ENCODE measurements around the gene PCBP3. TPM values are rescaled to one million over a fixed set of nuclear protein-coding genes. Genes with fewer than 3 reads are reported as not detected.
"Not testable (repeated sequence)": the region's sequence is repeated elsewhere in the genome, so short reads cannot be mapped to it uniquely, and the experiment has no call there.

The PCBP3 gene
- total and polyA plus RNA-seq, 2 experiments from 2014 or later: 3.4 to 4.3 TPM

DNA sequence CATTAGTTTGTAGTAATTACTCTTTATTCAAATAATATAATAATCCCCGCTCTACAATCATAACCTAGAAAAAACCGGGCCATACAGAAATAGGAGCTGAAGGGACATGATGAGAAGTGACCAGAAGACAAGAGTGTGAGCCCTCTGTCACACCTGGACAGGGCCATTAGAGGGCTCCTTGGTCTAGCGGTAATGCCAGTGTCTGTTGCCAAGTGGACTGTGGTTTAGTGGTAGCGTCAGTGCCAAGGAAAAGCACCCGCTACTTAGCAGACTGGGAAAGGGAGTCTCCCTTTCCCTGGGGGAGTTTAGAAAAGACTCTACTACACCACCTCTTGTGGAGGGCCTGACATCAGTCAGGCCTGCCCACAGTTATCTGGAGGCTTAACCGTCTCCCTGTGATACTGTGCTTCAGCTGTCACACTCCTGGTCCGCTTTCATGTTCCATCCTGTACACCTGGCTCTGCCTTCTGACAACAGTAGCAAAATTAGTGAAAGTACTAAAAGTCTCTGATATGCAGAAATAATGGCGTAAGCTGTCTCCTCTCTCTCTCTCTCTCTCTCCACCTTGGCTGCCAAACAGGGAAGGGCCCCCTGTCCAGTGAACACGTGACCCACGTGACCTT, 19.2 kb downstream of the PCBP3 start:
- H3K36me3 ChIP-seq; DNase-seq (ENCODE audit: low read depth in 1 of 2, low spot score in 1 of 2); H3K4me1 ChIP-seq (ENCODE audit: low read depth); H3K4me3 ChIP-seq; H3K27me3 ChIP-seq; H3K9me3 ChIP-seq (ENCODE audit: low read depth); H3K27ac ChIP-seq: not testable (repeated sequence)

DNA sequence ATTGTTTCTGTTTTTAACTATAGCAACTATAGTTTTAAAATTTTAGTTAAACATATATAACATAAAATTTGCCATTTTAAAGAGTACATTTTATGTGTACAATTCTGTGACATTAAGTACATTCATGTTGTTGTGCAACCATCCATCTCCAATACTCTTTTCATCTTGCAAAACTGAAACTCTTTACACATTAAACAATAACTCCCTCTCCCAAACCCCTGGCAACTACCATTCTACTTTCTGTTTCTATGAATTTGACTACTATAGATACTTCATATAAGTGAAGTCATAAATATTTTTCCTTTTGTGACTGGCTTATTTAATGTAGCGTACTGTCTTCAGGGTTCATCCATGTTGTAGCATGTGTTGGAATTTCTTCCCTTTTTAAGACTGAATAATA, 25.9 kb downstream of the PCBP3 start:
- DNase-seq (ENCODE audit: low read depth in 1 of 2, low spot score in 1 of 2): no peak
- Histone ChIP-seq H3K27me3 (no peaks in the 10 kb centered on the region), H3K9me3 (ENCODE audit: low read depth) (no peaks in the 10 kb centered on the region), H3K4me1 (ENCODE audit: low read depth) (no peaks in the 10 kb centered on the region), H3K4me3 (no peak overlapping the region), H3K27ac (no peak overlapping the region), H3K36me3 (no peaks in the 10 kb centered on the region)
- TF ChIP-seq, protein P1, sequence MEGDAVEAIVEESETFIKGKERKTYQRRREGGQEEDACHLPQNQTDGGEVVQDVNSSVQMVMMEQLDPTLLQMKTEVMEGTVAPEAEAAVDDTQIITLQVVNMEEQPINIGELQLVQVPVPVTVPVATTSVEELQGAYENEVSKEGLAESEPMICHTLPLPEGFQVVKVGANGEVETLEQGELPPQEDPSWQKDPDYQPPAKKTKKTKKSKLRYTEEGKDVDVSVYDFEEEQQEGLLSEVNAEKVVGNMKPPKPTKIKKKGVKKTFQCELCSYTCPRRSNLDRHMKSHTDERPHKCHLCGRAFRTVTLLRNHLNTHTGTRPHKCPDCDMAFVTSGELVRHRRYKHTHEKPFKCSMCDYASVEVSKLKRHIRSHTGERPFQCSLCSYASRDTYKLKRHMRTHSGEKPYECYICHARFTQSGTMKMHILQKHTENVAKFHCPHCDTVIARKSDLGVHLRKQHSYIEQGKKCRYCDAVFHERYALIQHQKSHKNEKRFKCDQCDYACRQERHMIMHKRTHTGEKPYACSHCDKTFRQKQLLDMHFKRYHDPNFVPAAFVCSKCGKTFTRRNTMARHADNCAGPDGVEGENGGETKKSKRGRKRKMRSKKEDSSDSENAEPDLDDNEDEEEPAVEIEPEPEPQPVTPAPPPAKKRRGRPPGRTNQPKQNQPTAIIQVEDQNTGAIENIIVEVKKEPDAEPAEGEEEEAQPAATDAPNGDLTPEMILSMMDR (IDR thresholded peaks at IDR 0.05; ENCODE audit: low read depth, low read length): no peak

DNA sequence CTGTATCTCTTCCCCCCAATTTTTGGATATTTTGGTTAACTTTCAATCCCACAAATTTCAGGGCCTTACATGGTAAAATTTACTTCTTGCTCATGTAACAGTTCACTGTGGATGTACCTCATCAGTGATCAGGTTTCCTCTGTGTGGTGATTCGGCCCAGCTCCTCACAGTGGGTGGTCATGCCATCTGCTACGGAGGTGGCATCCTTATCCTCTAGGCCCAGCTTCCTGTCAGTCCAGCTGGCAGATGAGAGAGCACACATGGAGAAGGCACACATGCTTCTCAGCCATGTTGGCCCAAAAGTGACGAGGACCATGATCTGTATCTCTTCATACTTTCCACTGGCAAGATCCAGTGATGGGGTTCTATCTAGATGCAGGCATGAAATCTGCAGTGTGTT, 27.2 kb downstream of the PCBP3 start:
- no peaks in the 10 kb centered on the region for H3K36me3 ChIP-seq
- H3K4me3 ChIP-seq: no peak overlapping the region
- H3K4me1 ChIP-seq (ENCODE audit: low read depth): no peaks in the 10 kb centered on the region
- no peak overlapping the region for H3K27ac ChIP-seq
- H3K27me3 ChIP-seq: no peaks in the 10 kb centered on the region
- DNase-seq (ENCODE audit: low read depth in 1 of 2, low spot score in 1 of 2): no peak
- TF ChIP-seq, protein P1 (IDR thresholded peaks at IDR 0.05; ENCODE audit: low read depth, low read length): no peak
- H3K9me3 ChIP-seq (ENCODE audit: low read depth): no peaks in the 10 kb centered on the region

DNA sequence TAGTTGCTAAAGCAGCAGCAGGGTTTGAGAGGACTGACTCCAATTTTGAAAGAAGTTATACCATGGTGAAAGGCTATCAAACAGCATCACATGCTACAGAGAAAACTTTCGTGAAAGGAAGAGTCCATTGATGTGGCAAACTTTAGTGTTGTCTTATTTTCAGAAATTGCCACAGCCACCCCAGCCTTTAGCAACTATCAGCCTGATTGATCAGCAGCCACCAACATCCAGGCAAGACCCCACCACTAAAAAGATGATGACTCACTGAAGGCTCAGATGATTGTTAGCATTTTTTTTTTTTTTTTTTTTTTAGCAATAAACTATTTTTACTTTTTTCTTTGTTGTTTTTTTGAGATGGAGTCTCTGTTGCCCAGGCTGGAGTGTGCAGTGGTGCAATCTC, 35.3 kb downstream of the PCBP3 start:
- H3K27ac ChIP-seq; H3K4me3 ChIP-seq; H3K9me3 ChIP-seq (ENCODE audit: low read depth); H3K27me3 ChIP-seq; H3K36me3 ChIP-seq; DNase-seq (ENCODE audit: low read depth in 1 of 2, low spot score in 1 of 2); H3K4me1 ChIP-seq (ENCODE audit: low read depth): not testable (repeated sequence)

DNA sequence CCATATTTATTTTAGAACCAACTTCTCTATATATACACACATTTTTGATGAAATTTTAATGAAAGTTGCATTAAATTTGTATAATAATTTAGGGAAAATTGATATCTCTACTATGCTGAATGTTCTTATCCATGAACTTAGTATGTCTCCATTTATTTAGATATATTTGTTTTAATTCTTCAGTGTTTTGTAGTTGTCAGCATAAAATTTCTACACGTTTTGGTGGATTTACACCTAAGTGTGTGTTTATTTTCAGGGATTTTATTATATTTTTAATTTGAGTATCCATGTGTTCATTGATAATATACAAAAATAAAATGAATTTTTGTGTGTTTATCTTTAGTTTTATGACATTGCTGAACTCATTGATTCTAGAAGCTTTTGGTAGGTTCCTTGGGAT, 36.7 kb downstream of the PCBP3 start:
- no peaks in the 10 kb centered on the region for H3K27me3 ChIP-seq
- H3K27ac ChIP-seq: no peak overlapping the region
- H3K9me3 ChIP-seq (ENCODE audit: low read depth): no peaks in the 10 kb centered on the region
- H3K4me1 ChIP-seq (ENCODE audit: low read depth): no peaks in the 10 kb centered on the region
- DNase-seq (ENCODE audit: low read depth in 1 of 2, low spot score in 1 of 2): no peak
- H3K4me3 ChIP-seq: no peak overlapping the region
- H3K36me3 ChIP-seq: no peaks in the 10 kb centered on the region
- TF ChIP-seq, protein P1 (IDR thresholded peaks at IDR 0.05; ENCODE audit: low read depth, low read length): no peak

DNA sequence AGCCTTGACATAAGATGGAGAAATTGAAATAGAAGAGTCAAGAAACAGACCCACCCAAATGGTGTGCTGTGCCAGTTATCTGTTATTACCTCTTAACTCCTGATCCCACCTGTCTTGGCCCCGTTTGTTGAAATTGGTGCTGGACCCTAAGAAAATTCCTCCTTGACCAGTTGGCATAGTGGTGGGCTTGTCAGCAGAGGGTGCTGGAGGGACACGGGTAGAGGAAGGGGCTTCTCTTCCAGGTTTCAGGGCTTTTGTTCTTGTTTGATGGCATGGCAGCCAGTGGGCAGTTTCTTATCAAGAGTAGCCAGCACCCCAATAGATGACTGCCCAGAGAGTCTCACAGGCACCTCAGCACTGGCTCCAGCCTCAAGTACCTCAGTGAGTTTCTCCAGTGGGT, 51.6 kb downstream of the PCBP3 start:
- Histone ChIP-seq H3K4me1 (ENCODE audit: low read depth) (no peaks in the 10 kb centered on the region), H3K4me3 (no peak overlapping the region), H3K36me3 (no peaks in the 10 kb centered on the region), H3K27me3 (no peaks in the 10 kb centered on the region), H3K27ac (no peak overlapping the region), H3K9me3 (ENCODE audit: low read depth) (no peaks in the 10 kb centered on the region)
- TF ChIP-seq, protein P1 (IDR thresholded peaks at IDR 0.05; ENCODE audit: low read depth, low read length): peak; percentile 12
- peak in 1 of 2 donors; percentile 34 for DNase-seq (ENCODE audit: low read depth in 1 of 2, low spot score in 1 of 2)
